Caco-2 (cell line): ENCODE measurements around the gene SLC24A4. TPM values are rescaled to one million over a fixed set of nuclear protein-coding genes. Genes with fewer than 3 reads are reported as not detected.

Source experiments
- BruUV-seq: library from RNA; stranded (reverse); fragments of 400-500 nt; replicated peaks from 2 replicates; lab custom pipeline; 2021; lab: Mats Ljungman, UMichigan
- CTCF ChIA-PET: fragments of 300-600 bp; sonication (Branson Sonifier 250); formaldehyde crosslinking; loops from one replicate; lab custom pipeline; 2022; ENCODE audit warnings: antibody characterized with exemption; lab: Charles Lee
- POLR2A ChIA-PET: fragments of 300-600 bp; sonication (Branson Sonifier 250); formaldehyde crosslinking; loops from one replicate; lab custom pipeline; 2022; ENCODE audit warnings: antibody characterized with exemption; lab: Charles Lee
- DNase-seq, 2 experiments: peaks; one replicate each; pipeline versions ENCODE4 v3.0.0 to v3.0.0-alpha.2; 2020 to 2022
- H3K27me3 ChIP-seq: replicated peaks from 2 replicates; pipeline ENCODE4 v1.6.0; 2011; ENCODE audit warnings: low read length; ENCODE audit not compliant: control insufficient read depth, insufficient read depth
- H3K36me3 ChIP-seq: 2 replicates; pipeline ENCODE4 v1.5.1; 2011; ENCODE audit warnings: low read length; ENCODE audit not compliant: control insufficient read depth, insufficient read depth
- H3K4me1 ChIP-seq: fragments of 250-450 bp; sonication (Bioruptor Pico); 2 replicates; pipeline ENCODE4 v1.5.1; 2020; ENCODE audit warnings: mild to moderate bottlenecking
- H3K4me3 ChIP-seq: 2 replicates; pipeline ENCODE4 v1.5.1; 2011; ENCODE audit warnings: low read depth, mild to moderate bottlenecking, control low read depth, low read length
- H3K9me3 ChIP-seq: fragments of 250-450 bp; sonication (Bioruptor Pico); 2 replicates; pipeline ENCODE4 v1.5.1; 2020; ENCODE audit warnings: mild to moderate bottlenecking, moderate library complexity
- H3K27ac Mint-ChIP-seq: one replicate; pipeline ENCODE4 v1.8.0; 2022; ENCODE audit warnings: mixed read lengths; ENCODE audit not compliant: unreplicated experiment
- H3K27me3 Mint-ChIP-seq: one replicate; pipeline ENCODE4 v1.8.0; 2022; ENCODE audit warnings: mixed read lengths; ENCODE audit not compliant: insufficient read depth, unreplicated experiment
- H3K36me3 Mint-ChIP-seq: one replicate; pipeline ENCODE4 v1.8.0; 2022; ENCODE audit warnings: mild to moderate bottlenecking, mixed read lengths; ENCODE audit not compliant: insufficient read depth, unreplicated experiment
- H3K4me1 Mint-ChIP-seq: one replicate; pipeline ENCODE4 v1.8.0; 2022; ENCODE audit warnings: low read depth, mixed read lengths; ENCODE audit not compliant: unreplicated experiment
- H3K4me3 Mint-ChIP-seq: one replicate; pipeline ENCODE4 v1.8.0; 2022; ENCODE audit warnings: mild to moderate bottlenecking, moderate library complexity, mixed read lengths; ENCODE audit not compliant: unreplicated experiment
- H3K9me3 Mint-ChIP-seq: one replicate; pipeline ENCODE4 v1.8.0; 2022; ENCODE audit warnings: mixed read lengths; ENCODE audit not compliant: unreplicated experiment
- CTCF ChIP-seq, 2 experiments: fragments of 200-600 bp in 1 of 2; IDR thresholded peaks; 1 replicate in 1 of 2; 2 replicates in 1 of 2; pipeline versions ENCODE4 v1.5.1 to v1.8.0; 2011 to 2022; ENCODE audit warnings: antibody characterized with exemption in 1 of 2, control low read depth in 1 of 2, inconsistent platforms in 1 of 2, low read depth in 1 of 2, low read length in 1 of 2, mild to moderate bottlenecking in 1 of 2, moderate library complexity in 1 of 2; ENCODE audit not compliant: insufficient read depth in 1 of 2, severe bottlenecking in 1 of 2, unreplicated experiment in 1 of 2
- intact Hi-C: fragments of 100-400 bp; cut with micrococcal nuclease; formaldehyde crosslinking; loops from one replicate; pipeline ENCODE4 v1.10.0; 2022; ENCODE audit not compliant: unreplicated experiment
- total RNA-seq: library from RNA; stranded (reverse); gene quantifications from 2 replicates; pipeline ENCODE4 v1.2.3, GENCODE V29; 2022

SLC24A4 gene
- total RNA-seq, 1 experiment from 2014 or later, result not detected

- Mint-ChIP-seq H3K36me3 (no peaks in the 10 kb centered on the region), H3K4me3 (no peak overlapping the region), H3K27me3 (peaks cover 4% of the 10 kb centered on the region), H3K4me1 (peaks cover 5% of the 10 kb centered on the region), H3K27ac (no peak overlapping the region), H3K9me3 (peaks cover 26% of the 10 kb centered on the region)
- TF ChIP-seq CTCF (IDR thresholded peaks at IDR 0.05; ENCODE audit: insufficient read depth in 1 of 2, low read depth in 1 of 2, low read length in 1 of 2, severe bottlenecking in 1 of 2, unreplicated experiment in 1 of 2), result no peak
- ChIA-PET CTCF (no interaction called here), POLR2A (no interaction called here)
- H3K4me3 ChIP-seq, result no peak overlapping the region
- no peak for DNase-seq
- intact Hi-C loops, result no loop called here
- H3K27me3 ChIP-seq, result no peaks in the 10 kb centered on the region; the same call in 1 of the 2 replicates
- no TSS peak for BruUV-seq
- H3K36me3 ChIP-seq, result no peaks in the 10 kb centered on the region
- H3K4me1 ChIP-seq, result no peaks in the 10 kb centered on the region
- H3K9me3 ChIP-seq, result 0 out of 2 replicates have a peak, but pooled peaks cover 7% of the 10 kb centered on the region
These were observed 84.4 kb downstream of the SLC24A4 start for GRCh38 chr14:92407410-92407809.

GRCh38 chr14:92409043-92409442, 86.1 kb downstream of the SLC24A4 start:
- no TSS peak for BruUV-seq
- H3K4me1 ChIP-seq, result no peaks in the 10 kb centered on the region
- no peak overlapping the region for H3K4me3 ChIP-seq
- Mint-ChIP-seq H3K36me3 (no peaks in the 10 kb centered on the region), H3K9me3 (peaks cover 26% of the 10 kb centered on the region), H3K4me3 (no peak overlapping the region), H3K27ac (no peak overlapping the region), H3K27me3 (peaks cover 15% of the 10 kb centered on the region), H3K4me1 (peaks cover 5% of the 10 kb centered on the region)
- H3K36me3 ChIP-seq, result no peaks in the 10 kb centered on the region
- TF ChIP-seq CTCF (IDR thresholded peaks at IDR 0.05; ENCODE audit: insufficient read depth in 1 of 2, low read depth in 1 of 2, low read length in 1 of 2, severe bottlenecking in 1 of 2, unreplicated experiment in 1 of 2), result no peak
- intact Hi-C loops, result no loop called here
- ChIA-PET CTCF (no interaction called here), POLR2A (no interaction called here)
- 0 out of 2 replicates have a peak, but pooled peaks cover 7% of the 10 kb centered on the region for H3K9me3 ChIP-seq
- DNase-seq, result no peak
- no peaks in the 10 kb centered on the region; the same call in 1 of the 2 replicates for H3K27me3 ChIP-seq

- intact Hi-C loops, result no loop called here
- Mint-ChIP-seq H3K27ac (no peak overlapping the region), H3K36me3 (no peaks in the 10 kb centered on the region), H3K27me3 (peaks cover 15% of the 10 kb centered on the region), H3K4me3 (no peak overlapping the region), H3K9me3 (peaks cover 11% of the 10 kb centered on the region), H3K4me1 (no peaks in the 10 kb centered on the region)
- TF ChIP-seq CTCF (IDR thresholded peaks at IDR 0.05; ENCODE audit: insufficient read depth in 1 of 2, low read depth in 1 of 2, low read length in 1 of 2, severe bottlenecking in 1 of 2, unreplicated experiment in 1 of 2), result no peak
- H3K27me3 ChIP-seq, result no peaks in the 10 kb centered on the region
- no peaks in the 10 kb centered on the region for H3K4me1 ChIP-seq
- no peak overlapping the region for H3K4me3 ChIP-seq
- H3K9me3 ChIP-seq, result 0 out of 2 replicates have a peak, but pooled peaks cover 7% of the 10 kb centered on the region
- BruUV-seq, result no TSS peak
- ChIA-PET POLR2A (no interaction called here), CTCF (no interaction called here)
- no peaks in the 10 kb centered on the region for H3K36me3 ChIP-seq
- DNase-seq, result no peak
These were observed 88.2 kb downstream of the SLC24A4 start for GRCh38 chr14:92411135-92411534.
